GM12878 (cell line): ENCODE data around the gene SYNDIG1.

ENCODE experiments used
- CTCF ChIP-seq, 3 experiments: IDR thresholded peaks in 2 of 3; conservative IDR thresholded peaks in 1 of 3; 2 replicates each; pipeline ENCODE4 v1.5.1; 2011; ENCODE audit warnings: low read depth in 3 of 3, low read length in 3 of 3, mild to moderate bottlenecking in 3 of 3, control low read depth in 2 of 3, moderate library complexity in 2 of 3, inconsistent platforms in 1 of 3, mixed read lengths in 1 of 3; ENCODE audit not compliant: control insufficient read depth in 2 of 3, insufficient read depth in 1 of 3; ENCODE audit errors: extremely low read depth in 1 of 3
- GATAD2B ChIP-seq: fragments of 450-650 bp; conservative IDR thresholded peaks from 2 replicates; pipeline ENCODE4 v1.6.1; 2017; ENCODE audit warnings: low read depth, mild to moderate bottlenecking, moderate library complexity
- HDAC2 ChIP-seq: fragments of 200-600 bp; sonication (generic); IDR thresholded peaks from 2 replicates; pipeline ENCODE4 v1.6.1; 2017
- MAX ChIP-seq: IDR thresholded peaks from 2 replicates; pipeline ENCODE4 v1.6.1; 2012; ENCODE audit warnings: low read depth, low read length, improper control_type of control experiment
- RAD21 ChIP-seq: IDR thresholded peaks from 2 replicates; pipeline ENCODE4 v1.6.1; 2011; ENCODE audit warnings: mild to moderate bottlenecking, low read depth, low read length, moderate library complexity; ENCODE audit not compliant: insufficient read depth
- SPI1 ChIP-seq: IDR thresholded peaks from 2 replicates; pipeline ENCODE4 v1.6.1; 2011; ENCODE audit warnings: low read depth, mild to moderate bottlenecking, low read length, moderate library complexity, borderline replicate concordance; ENCODE audit not compliant: insufficient read depth
- TAF1 ChIP-seq: IDR thresholded peaks from 2 replicates; pipeline ENCODE4 v1.6.1; 2011; ENCODE audit warnings: mild to moderate bottlenecking, low read depth, low read length, borderline replicate concordance
- USF2 ChIP-seq: IDR thresholded peaks from 2 replicates; pipeline ENCODE4 v1.6.1; 2011; ENCODE audit warnings: low read depth, low read length, improper control_type of control experiment, borderline replicate concordance

- TF ChIP-seq CTCF (IDR thresholded peaks at IDR 0.05 in 2 of 3, conservative IDR thresholded peaks at IDR 0.05 in 1 of 3; ENCODE audit: control insufficient read depth in 2 of 3, extremely low read depth in 1 of 3, insufficient read depth in 1 of 3, low read depth in 3 of 3, low read length in 3 of 3) = no peak
- no peak for TF ChIP-seq TAF1
- no peak for TF ChIP-seq RAD21
- no peak for TF ChIP-seq GATAD2B
- no peak for TF ChIP-seq HDAC2
- no peak for TF ChIP-seq MAX
- no peak for TF ChIP-seq SPI1
- TF ChIP-seq USF2 = no peak
Measured at GRCh38 chr20:24488064-24488799, 18.8 kb downstream of the SYNDIG1 start.
